ENCODE data around the gene OSBPL10. TPM values are rescaled to one million over a fixed set of nuclear protein-coding genes. Genes with fewer than 3 reads are reported as not detected.

The OSBPL10 gene
- total and polyA plus RNA-seq, 2 of the 8 experiments (the other 6 are each of a cell fraction or from before 2014, with no cell fraction given): 26.2 to 86.7 TPM

DNA sequence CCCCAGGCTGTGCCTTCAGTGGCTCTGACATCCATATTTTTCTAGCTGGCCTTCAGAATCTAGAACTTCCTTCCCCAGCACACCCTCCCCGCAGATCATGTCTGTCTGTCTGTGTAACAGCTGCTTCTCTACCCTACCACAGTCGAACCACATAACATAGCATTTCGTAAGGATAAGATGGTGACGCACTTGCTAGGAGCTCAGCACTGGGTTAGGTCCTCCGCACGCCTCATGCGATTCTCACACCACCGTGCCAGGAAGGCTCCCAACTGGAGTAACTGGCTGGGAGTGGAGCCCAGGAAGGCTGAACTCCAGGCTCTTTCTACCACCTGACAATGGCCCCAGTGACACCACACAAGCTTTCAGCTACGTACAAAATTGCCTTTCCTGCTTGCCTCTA is 279.8 kb downstream of the OSBPL10 start:
- H3K18ac ChIP-seq (ENCODE audit: extremely low read depth, low read length): no peak overlapping the region
- H4K91ac ChIP-seq (replicated peaks; ENCODE audit: insufficient read length, low read length): no peak overlapping the region
- 94% methylated on average over 9 of the region's 9 CpGs; no CpG with 5 or more reads in 1 of the 2 experiments for WGBS, 2 experiments (ENCODE audit: extremely low coverage in 1 of 2, insufficient coverage in 1 of 2, insufficient read length in 1 of 2, insufficient replicate concordance in 2 of 2, low coverage in 1 of 2, low lambda C conversion rate in 2 of 2, missing lambda C conversion rate in 1 of 2)
- H2AFZ ChIP-seq (ENCODE audit: low read length): no peak overlapping the region
- H3K4me3 ChIP-seq (ENCODE audit: extremely low read depth in 1 of 4, insufficient read depth in 2 of 4, low read depth in 3 of 4, low read length in 4 of 4): no peak overlapping the region
- H4K5ac ChIP-seq (ENCODE audit: insufficient read length, low read depth, low read length): no peak overlapping the region
- no peak overlapping the region for H3K27ac ChIP-seq (ENCODE audit: low read depth, low read length)
- CTCF ChIA-PET (ENCODE audit: partially characterized antibody): interaction anchor here (1.0 to 1.1 kb wide), 3 partner anchors 8 to 24 kb away, joined by 4 to 5 read pairs (median 5); no protein-coding TSS in a partner anchor
- POLR2A ChIA-PET (ENCODE audit: partially characterized antibody): interaction anchor here (1.1 kb wide), 1 partner anchor 12 kb away, joined by 3 read pairs; no protein-coding TSS in a partner anchor
- no peak overlapping the region for H2BK120ac ChIP-seq (replicated peaks; ENCODE audit: low read depth, low read length)
- no peak overlapping the region for H3K9ac ChIP-seq (replicated peaks in 1 of 4; ENCODE audit: extremely low read depth in 1 of 4, low read depth in 3 of 4, low read length in 3 of 4)
- no peak overlapping the region for H4K8ac ChIP-seq (ENCODE audit: extremely low read depth, insufficient read depth, low read length)
- H2BK12ac ChIP-seq (ENCODE audit: low read depth, low read length): no peak overlapping the region
- H4K20me1 ChIP-seq (replicated peaks in 1 of 2; ENCODE audit: control insufficient read depth in 1 of 2, insufficient read depth in 2 of 2, low read length in 2 of 2): peaks cover 0 to 2% of the 10 kb centered on the region in 2 experiments
- no peak for DNase-seq (ENCODE audit: low read depth in 1 of 2, low spot score in 2 of 2)
- peaks cover 0 to 19% (median 11%) of the 10 kb centered on the region in 4 experiments; a peak in 5 of 8 replicates for H3K36me3 ChIP-seq (ENCODE audit: control insufficient read depth in 2 of 4, insufficient read depth in 4 of 4, low read length in 3 of 4)
- H3K79me1 ChIP-seq (ENCODE audit: low read depth, low read length): no peaks in the 10 kb centered on the region; the same call in 1 of the 2 replicates
- H3K4ac ChIP-seq (replicated peaks; ENCODE audit: insufficient read length, low read depth, low read length): no peak overlapping the region
- no peaks in the 10 kb centered on the region; a peak in 1 of 4 replicates for H3K79me2 ChIP-seq (ENCODE audit: control insufficient read depth in 1 of 2, insufficient read depth in 2 of 2, low read length in 2 of 2)
- no peaks in the 10 kb centered on the region for H3K27me3 ChIP-seq (replicated peaks in 1 of 4; ENCODE audit: control insufficient read depth in 3 of 4, extremely low read depth in 1 of 4, insufficient read depth in 3 of 4, low read length in 3 of 4)
- no peak for FAIRE-seq
- peaks cover 0 to 3% (median 0%) of the 10 kb centered on the region in 4 experiments; a peak in 1 of 7 replicates for H3K4me1 ChIP-seq (replicated peaks in 1 of 4; ENCODE audit: control insufficient read depth in 3 of 4, insufficient read depth in 4 of 4, low read length in 3 of 4)
- H2BK5ac ChIP-seq (ENCODE audit: low read depth, low read length): no peak overlapping the region
- H2BK15ac ChIP-seq (ENCODE audit: low read length): no peak overlapping the region
- no peak overlapping the region for H3K23ac ChIP-seq (ENCODE audit: insufficient read length)
- no peaks in the 10 kb centered on the region for H3K23me2 ChIP-seq (ENCODE audit: low read depth, low read length)
- no peak overlapping the region for H3K4me2 ChIP-seq (ENCODE audit: insufficient read depth in 1 of 2, low read depth in 2 of 2, low read length in 2 of 2)
- no peak overlapping the region for H3K14ac ChIP-seq (ENCODE audit: insufficient read length)
- H3K9me3 ChIP-seq (ENCODE audit: insufficient read depth in 2 of 2, low read depth in 1 of 2, low read length in 1 of 2): no peaks in the 10 kb centered on the region
- no peak overlapping the region for H2BK20ac ChIP-seq (ENCODE audit: low read length)
- H3K56ac ChIP-seq (replicated peaks; ENCODE audit: insufficient read length, low read depth, low read length): no peak overlapping the region
- no peak overlapping the region for H2AK5ac ChIP-seq (ENCODE audit: low read depth, low read length)
- TF ChIP-seq NRF1 (IDR thresholded peaks at IDR 0.05; ENCODE audit: low read depth, low read length) (no peak), SIX5 (IDR thresholded peaks at IDR 0.05; ENCODE audit: low read depth, low read length) (no peak), TBP (IDR thresholded peaks at IDR 0.05; ENCODE audit: low read depth, low read length) (no peak), TAF1 (IDR thresholded peaks at IDR 0.05; ENCODE audit: low read depth, low read length) (no peak), SIRT6 (IDR thresholded peaks at IDR 0.05; ENCODE audit: low read length) (no peak), KDM4A (IDR thresholded peaks at IDR 0.05; ENCODE audit: low read depth, low read length, severe bottlenecking) (no peak), RAD21 (IDR thresholded peaks at IDR 0.05 in 1 of 2, conservative IDR thresholded peaks at IDR 0.05 in 1 of 2; ENCODE audit: low read depth in 2 of 2, low read length in 2 of 2) (no peak), JUN (IDR thresholded peaks at IDR 0.05; ENCODE audit: low read depth, low read length) (no peak), SUZ12 (IDR thresholded peaks at IDR 0.05; ENCODE audit: low read length) (no peak), CREB1 (IDR thresholded peaks at IDR 0.05) (no peak), RBBP5 (IDR thresholded peaks at IDR 0.05; ENCODE audit: borderline replicate concordance, low read depth, low read length) (no peak), POLR2AphosphoS5 (IDR thresholded peaks at IDR 0.05; ENCODE audit: low read depth, low read length) (no peak), HDAC2 (IDR thresholded peaks at IDR 0.05; ENCODE audit: borderline replicate concordance in 1 of 2, low read depth in 2 of 2, low read length in 2 of 2) (no peak), CEBPB (IDR thresholded peaks at IDR 0.05; ENCODE audit: low read depth, low read length) (no peak), KDM5A (IDR thresholded peaks at IDR 0.05; ENCODE audit: low read length) (no peak)
